Measurements from ENCODE around the gene SLC66A2.

The SLC66A2 gene

DNA sequence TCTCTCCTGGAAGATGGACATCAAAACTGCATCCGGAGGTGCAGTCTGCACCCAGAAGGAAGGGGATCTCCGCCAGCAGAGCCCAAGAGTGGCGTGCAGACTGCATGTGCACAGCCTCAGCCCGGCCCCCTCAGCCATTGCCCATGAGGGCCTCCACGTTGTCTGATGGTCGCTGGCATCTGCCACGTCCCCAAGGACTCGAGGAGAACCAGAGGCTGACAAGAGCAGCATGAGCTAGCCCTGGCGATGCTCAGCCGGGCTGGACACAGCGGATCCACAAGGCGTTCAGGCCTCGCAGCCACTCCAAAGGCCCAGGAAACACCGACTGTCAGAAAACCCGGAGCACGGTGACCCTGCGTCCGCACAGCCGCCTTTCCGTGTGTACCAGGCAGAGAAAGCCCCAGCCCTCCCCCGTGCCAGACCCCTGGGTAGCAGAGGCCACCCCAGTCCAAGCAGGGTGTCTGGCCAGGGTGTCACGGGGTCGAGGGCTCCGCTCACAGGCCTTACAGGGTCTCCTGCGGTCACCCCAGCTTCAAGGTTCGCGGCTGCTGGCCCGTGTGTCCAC is 48.3 kb downstream of the SLC66A2 start:
- no peak for DNase-seq (ENCODE audit: low read depth in 2 of 2)

DNA sequence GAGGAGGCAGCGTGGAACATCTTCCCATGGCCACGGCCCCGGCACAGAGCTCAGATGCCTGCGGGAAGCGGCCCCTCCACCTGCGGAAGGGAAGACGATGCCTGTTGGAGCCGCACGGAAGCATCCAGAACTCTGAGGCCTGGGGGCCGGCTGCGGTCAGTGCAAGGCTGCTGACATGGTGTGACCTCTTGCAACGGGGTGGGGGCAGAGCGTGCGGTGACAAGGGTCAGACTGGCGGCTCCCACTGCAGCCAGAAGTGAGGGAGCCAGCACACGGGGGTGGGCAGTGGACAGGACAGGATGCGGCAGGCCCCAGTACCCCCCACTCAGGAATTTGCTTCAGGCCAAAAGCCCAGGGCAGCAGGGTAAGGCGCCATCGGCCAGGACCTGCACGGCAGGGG is 48.8 kb downstream of the SLC66A2 start:
- no peak for DNase-seq (ENCODE audit: low read depth in 2 of 2)

DNA sequence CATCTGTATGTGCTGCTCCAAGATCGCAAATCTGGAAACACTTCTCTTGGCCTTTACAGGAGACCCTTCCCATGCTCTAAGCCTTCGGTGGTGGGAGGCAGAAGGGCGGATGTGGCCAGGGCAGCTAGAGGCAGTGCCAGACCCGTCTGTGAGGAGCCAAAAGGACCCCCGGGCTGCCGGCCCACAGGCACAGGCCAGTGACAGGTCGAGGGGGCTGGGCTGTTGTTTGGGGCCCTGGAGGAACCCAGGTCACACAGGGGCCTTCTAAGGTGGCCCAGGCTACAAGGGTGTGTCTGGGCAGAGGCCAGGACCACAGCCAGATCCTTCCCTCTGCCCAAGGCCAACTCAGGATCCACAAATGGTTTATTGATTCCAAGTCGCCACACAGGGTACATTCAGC is 49.4 kb downstream of the SLC66A2 start:
- DNase-seq (ENCODE audit: low read depth in 2 of 2): no peak

GRCh38 chr18:79901665-79902064 is 49.8 kb downstream of the SLC66A2 start:
- DNase-seq (ENCODE audit: low read depth in 2 of 2): no peak

DNA sequence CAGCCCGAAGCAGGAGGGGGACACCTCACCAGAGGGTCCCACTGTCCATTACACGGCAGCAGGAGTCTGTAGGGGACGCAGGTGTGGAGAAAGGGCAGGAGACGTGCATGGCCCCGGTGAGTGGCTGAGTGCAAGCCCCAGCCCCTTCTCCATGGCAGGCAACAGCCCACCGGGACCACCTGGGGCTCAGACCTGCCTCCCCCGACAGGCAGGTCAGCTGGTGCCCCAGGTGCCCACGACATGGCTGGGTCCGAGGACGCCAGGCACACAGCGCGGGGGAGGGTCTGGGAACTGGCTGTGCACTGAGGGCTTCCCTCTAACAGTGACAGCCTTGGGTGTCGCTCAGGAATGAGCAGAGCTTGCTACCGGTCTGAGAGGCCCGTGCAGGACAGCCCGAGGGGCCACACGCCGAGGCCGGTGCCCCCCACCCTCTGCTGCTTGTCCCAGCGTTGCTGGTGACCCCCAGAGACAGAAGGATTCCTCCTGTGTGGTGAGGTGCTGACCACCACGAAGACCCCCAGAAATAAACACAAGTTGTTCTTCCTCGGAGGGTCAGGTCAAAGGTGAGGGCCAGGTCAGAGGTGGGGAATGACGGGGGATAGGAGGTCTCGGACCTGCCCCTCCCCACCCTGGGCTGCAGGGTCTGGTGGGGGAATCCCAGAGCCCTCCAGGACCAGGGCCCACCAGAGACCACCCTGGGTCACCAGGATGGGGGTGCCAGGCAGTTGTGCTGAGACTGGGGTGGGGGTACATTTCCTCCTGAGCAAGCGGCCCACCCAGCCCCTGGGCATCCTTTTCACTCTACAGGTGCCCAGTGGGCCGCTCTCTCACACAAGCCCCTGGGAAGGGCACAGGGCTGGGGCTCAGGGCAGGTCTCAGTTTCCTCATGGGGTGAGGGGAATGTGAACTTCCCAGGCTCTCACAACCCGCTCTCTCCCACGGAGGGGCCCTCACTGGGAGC is 50.6 kb downstream of the SLC66A2 start:
- DNase-seq (ENCODE audit: low read depth in 2 of 2): no peak

- no peak for DNase-seq (ENCODE audit: low read depth in 2 of 2)
These were observed 51.6 kb downstream of the SLC66A2 start for GRCh38 chr18:79899609-79900445.

- DNase-seq (ENCODE audit: low read depth in 2 of 2): no peak
These were observed 52.4 kb downstream of the SLC66A2 start for GRCh38 chr18:79898952-79899608.

DNA sequence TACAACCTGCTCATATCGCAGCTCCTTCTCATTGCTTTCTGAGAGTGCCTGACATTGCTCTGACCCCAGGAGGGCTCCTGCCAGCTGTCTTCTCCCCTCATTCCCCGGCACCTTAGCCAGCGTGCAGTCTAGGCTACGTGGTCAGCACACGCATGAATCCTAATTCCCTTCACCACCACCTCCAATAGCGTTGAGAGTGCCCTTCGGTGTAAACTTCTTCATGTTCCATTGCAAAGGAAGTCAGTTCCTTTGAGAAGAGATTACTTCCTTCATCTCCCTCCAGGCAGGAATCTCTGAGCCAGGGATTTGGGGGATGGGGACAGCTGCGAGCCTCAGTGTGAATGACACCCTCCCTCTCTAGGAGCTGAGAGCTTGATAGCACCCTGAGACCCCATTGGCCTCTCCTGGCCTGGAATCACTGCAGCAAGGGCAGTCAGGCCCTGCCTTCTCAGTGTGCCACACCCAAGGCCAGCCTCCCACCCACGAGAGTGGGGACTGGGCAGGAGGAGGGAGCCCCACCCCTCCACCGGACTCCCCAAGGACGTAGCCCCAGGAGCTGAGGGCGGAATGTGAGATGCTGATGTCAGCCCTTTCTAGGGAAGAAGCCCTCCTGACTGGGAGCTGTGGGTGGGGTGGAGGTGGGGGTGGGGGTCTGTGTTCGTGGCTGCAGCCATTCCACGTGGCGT is 53.4 kb downstream of the SLC66A2 start:
- DNase-seq (ENCODE audit: low read depth in 2 of 2): no peak

- DNase-seq (ENCODE audit: low read depth in 2 of 2): no peak
These were observed 54.7 kb downstream of the SLC66A2 start for GRCh38 chr18:79896738-79897137.

GRCh38 chr18:79890674-79891073 is 60.8 kb downstream of the SLC66A2 start:
- DNase-seq (ENCODE audit: low read depth in 2 of 2): no peak

GRCh38 chr18:79889569-79889968 is 61.9 kb downstream of the SLC66A2 start:
- no peak for DNase-seq (ENCODE audit: low read depth in 2 of 2)

- no peak for DNase-seq (ENCODE audit: low read depth in 2 of 2)
These were observed 63.4 kb downstream of the SLC66A2 start for GRCh38 chr18:79888016-79888415.

- no peak for DNase-seq (ENCODE audit: low read depth in 2 of 2)
These were observed 64.1 kb downstream of the SLC66A2 start for GRCh38 chr18:79887181-79888000.

DNA sequence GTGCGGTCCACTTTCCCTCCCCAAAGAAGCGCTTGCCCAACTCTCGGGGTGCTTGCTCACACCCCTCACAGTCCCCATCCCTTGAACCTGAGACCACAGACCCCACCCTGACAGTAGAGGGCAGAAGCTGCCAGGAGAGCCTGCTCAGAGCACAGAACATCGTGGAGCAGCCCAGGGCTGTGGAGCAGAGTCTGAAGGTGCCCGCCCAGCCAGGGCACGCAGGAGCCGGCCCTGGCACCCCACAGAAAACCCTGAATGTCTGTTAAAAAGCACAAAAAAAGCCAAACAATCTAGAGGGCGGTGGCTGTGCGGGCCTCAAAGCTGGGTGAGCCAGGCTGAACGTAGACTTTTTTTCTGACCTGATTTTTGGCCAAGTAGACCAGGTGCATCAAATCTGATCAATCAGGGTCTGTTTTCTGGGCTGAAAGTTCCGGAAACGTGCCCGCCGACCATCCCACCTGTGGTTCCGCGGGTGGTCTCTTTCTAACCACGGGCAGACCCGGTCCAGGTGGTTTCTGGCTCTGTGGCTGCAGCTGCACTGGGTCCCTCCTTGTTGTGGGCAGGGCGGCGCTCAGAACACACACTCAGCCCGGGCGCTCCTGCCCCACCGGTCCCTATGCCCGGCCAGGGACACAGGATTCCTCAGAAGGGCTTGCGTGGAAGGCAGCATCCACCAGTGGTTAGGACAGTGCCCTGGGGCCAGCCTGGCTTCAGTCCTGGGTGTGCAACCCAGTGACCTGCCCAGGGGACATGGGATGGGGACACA is 66.3 kb downstream of the SLC66A2 start:
- DNase-seq (ENCODE audit: low read depth in 2 of 2): no peak

GRCh38 chr18:79884294-79884962 is 67.0 kb downstream of the SLC66A2 start:
- no peak for DNase-seq (ENCODE audit: low read depth in 2 of 2)

GRCh38 chr18:79883461-79884293 is 67.8 kb downstream of the SLC66A2 start:
- no peak for DNase-seq (ENCODE audit: low read depth in 2 of 2)

DNA sequence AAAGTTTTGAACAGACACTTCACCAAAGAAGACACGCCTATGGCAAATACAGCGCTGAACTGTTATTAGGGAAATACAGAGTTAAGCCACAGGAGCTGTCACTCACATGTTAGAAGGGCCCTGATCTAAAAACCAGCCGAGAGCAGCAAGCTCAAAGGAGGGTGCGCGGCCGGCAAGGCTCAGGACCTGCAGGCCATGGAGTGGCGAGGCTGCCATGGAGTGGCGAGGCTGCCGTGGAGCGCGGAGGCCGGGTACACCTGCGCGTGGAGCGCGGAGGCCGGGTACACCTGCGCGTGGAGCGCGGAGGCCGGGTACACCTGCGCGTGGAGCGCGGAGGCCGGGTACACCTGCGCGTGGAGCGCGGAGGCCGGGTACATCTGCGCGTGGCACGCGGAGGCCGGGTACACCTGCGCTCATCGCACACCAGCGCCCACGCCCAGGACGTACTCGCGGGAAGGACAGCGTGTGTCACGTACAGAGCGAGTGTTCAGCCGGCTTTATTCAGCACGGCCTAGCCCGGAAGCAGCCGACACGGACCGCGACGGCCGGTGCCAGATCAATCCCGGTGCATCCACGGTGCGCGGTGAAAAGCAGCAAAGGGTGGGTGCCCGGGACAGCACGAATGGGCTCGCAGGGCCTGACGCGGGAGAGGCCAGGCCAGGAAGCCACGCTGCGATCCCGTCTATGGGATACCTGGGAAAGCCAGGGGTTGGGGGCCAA is 68.8 kb downstream of the SLC66A2 start:
- DNase-seq (ENCODE audit: low read depth in 2 of 2): no peak

All from stimulated activated CD8-positive, alpha-beta memory T cell treated with anti-CD3 and anti-CD28 coated beads, Interleukin-2, amount 100 ng/mL, for 1 hour (primary cell).